SK-N-SH (cell line): ENCODE measurements around the gene LTBP1. TPM values are rescaled to one million over a fixed set of nuclear protein-coding genes. Genes with fewer than 3 reads are reported as not detected.

Experiments
- CTCF ChIA-PET: fragments of 300-600, 350-600 bp; formaldehyde crosslinking; extraction: SDS; loops from one replicate; lab custom pipeline; 2021; lab: Yijun Ruan, JAX
- POLR2A ChIA-PET: fragments of 350-600 bp; sonication (Branson Sonifier 250); formaldehyde crosslinking; extraction: SDS; loops from one replicate; lab custom pipeline; 2020; ENCODE audit warnings: antibody characterized with exemption, inconsistent platforms; lab: Yijun Ruan, JAX
- DNase-seq: peaks from one replicate; pipeline ENCODE4 v3.0.0; 2012
- H2AFZ ChIP-seq: fragments of 200-600 bp; sonication (generic); 2 replicates; pipeline ENCODE4 v1.8.1; 2016; ENCODE audit warnings: antibody characterized with exemption, mild to moderate bottlenecking, low read depth
- H3F3A ChIP-seq: fragments of 200-600 bp; sonication (generic); replicated peaks from 2 replicates; pipeline ENCODE3; 2016; ENCODE audit warnings: antibody characterized with exemption, mild to moderate bottlenecking; ENCODE audit not compliant: insufficient read depth
- H3K27ac ChIP-seq, 2 experiments: fragments of 200-500 bp in 1 of 2; fragments of 200-600 bp in 1 of 2; sonication (Bioruptor generic) in 1 of 2; sonication (generic), shearing (Covaris generic) in 1 of 2; 2 replicates each; pipeline versions ENCODE4 v1.5.1 to v1.6.1; 2014 to 2016; ENCODE audit warnings: low read depth in 2 of 2, inconsistent platforms in 1 of 2, low read length in 1 of 2, mild to moderate bottlenecking in 1 of 2, mixed read lengths in 1 of 2
- H3K27me3 ChIP-seq: fragments of 200-600 bp; sonication (generic), shearing (Covaris generic); 2 replicates; pipeline ENCODE4 v1.6.1; 2016; ENCODE audit warnings: mixed run types; ENCODE audit not compliant: insufficient read depth
- H3K36me3 ChIP-seq, 2 experiments: fragments of 200-500 bp in 1 of 2; fragments of 200-600 bp in 1 of 2; sonication (Bioruptor generic) in 1 of 2; sonication (generic) in 1 of 2; replicated peaks in 1 of 2; 2 replicates each; pipeline versions ENCODE3 to v1.5.1; 2014 to 2016; ENCODE audit warnings: low read length in 1 of 2, mild to moderate bottlenecking in 1 of 2; ENCODE audit not compliant: insufficient read depth in 2 of 2, control insufficient read depth in 1 of 2
- H3K4me1 ChIP-seq, 2 experiments: fragments of 200-500 bp in 1 of 2; fragments of 200-600 bp in 1 of 2; sonication (Bioruptor generic) in 1 of 2; sonication (generic), shearing (Covaris generic) in 1 of 2; 2 replicates each; pipeline versions ENCODE4 v1.5.1 to v1.6.1; 2014 to 2016; ENCODE audit warnings: low read depth in 1 of 2, low read length in 1 of 2, mixed run types in 1 of 2; ENCODE audit not compliant: insufficient read depth in 2 of 2, control insufficient read depth in 1 of 2
- H3K4me2 ChIP-seq: fragments of 200-600 bp; sonication (generic), shearing (Covaris generic); 2 replicates; pipeline ENCODE4 v1.6.1; 2017; ENCODE audit warnings: mixed run types
- H3K4me3 ChIP-seq, 2 experiments: fragments of 200-500 bp in 1 of 2; fragments of 200-600 bp in 1 of 2; sonication (Bioruptor generic) in 1 of 2; sonication (generic), shearing (Covaris generic) in 1 of 2; 2 replicates each; pipeline versions ENCODE4 v1.5.1 to v1.8.1; 2014 to 2016; ENCODE audit warnings: low read depth in 2 of 2, inconsistent platforms in 1 of 2, low read length in 1 of 2, mild to moderate bottlenecking in 1 of 2, mixed read lengths in 1 of 2, moderate library complexity in 1 of 2
- H3K79me2 ChIP-seq: fragments of 200-600 bp; sonication (generic); 2 replicates; pipeline ENCODE4 v1.8.1; 2017; ENCODE audit warnings: mild to moderate bottlenecking; ENCODE audit not compliant: insufficient read depth
- H3K9ac ChIP-seq: fragments of 200-600 bp; sonication (generic); 2 replicates; pipeline ENCODE4 v1.6.1; 2017; ENCODE audit warnings: mixed run types
- H3K9me2 ChIP-seq: fragments of 200-600 bp; sonication (generic); 2 replicates; pipeline ENCODE4 v1.6.1; 2017; ENCODE audit warnings: mixed run types
- H3K9me3 ChIP-seq: fragments of 200-600 bp; sonication (generic); 2 replicates; pipeline ENCODE4 v1.6.1; 2017; ENCODE audit warnings: mixed run types, mild to moderate bottlenecking, moderate library complexity
- H4K20me1 ChIP-seq: fragments of 200-600 bp; sonication (generic); 2 replicates; pipeline ENCODE4 v1.6.1; 2017; ENCODE audit warnings: mild to moderate bottlenecking, mixed run types; ENCODE audit not compliant: insufficient read depth
- CHD2 ChIP-seq: fragments of 150-350 bp; IDR thresholded peaks from 2 replicates; pipeline ENCODE4 v1.6.1; 2018; ENCODE audit warnings: low read length; ENCODE audit not compliant: partially characterized antibody
- EZH2phosphoT487 ChIP-seq: fragments of 200-600 bp; sonication (generic); IDR thresholded peaks from 2 replicates; pipeline ENCODE4 v1.6.1; 2017; ENCODE audit warnings: low read depth, mixed run types, mild to moderate bottlenecking, antibody characterized with exemption, moderate library complexity, borderline replicate concordance
- GABPA ChIP-seq: IDR thresholded peaks from 2 replicates; pipeline ENCODE4 v1.4.0; 2012; ENCODE audit warnings: low read depth, mild to moderate bottlenecking
- JUND ChIP-seq: IDR thresholded peaks from 2 replicates; pipeline ENCODE4 v1.4.0; 2012
- PBX3 ChIP-seq: IDR thresholded peaks from 2 replicates; pipeline ENCODE4; 2012
- TCF12 ChIP-seq: IDR thresholded peaks from 2 replicates; pipeline ENCODE4 v1.4.0; 2012
- TEAD4 ChIP-seq: IDR thresholded peaks from 2 replicates; pipeline ENCODE4 v1.4.0; 2012; ENCODE audit warnings: mild to moderate bottlenecking, borderline replicate concordance; ENCODE audit not compliant: insufficient read depth
- YY1 ChIP-seq: IDR thresholded peaks from 2 replicates; pipeline ENCODE4 v1.4.0; 2012; ENCODE audit warnings: low read depth, mild to moderate bottlenecking
- WGBS: methylation state at CpG from one replicate; pipeline ENCODE4 v1.1.6; 2017; ENCODE audit warnings: low lambda C conversion rate; 5-methylcytosine and 5-hydroxymethylcytosine counted together
- polyA plus RNA-seq, 3 experiments: library from polyadenylated mRNA; depleted of rRNA; stranded (reverse); fragments of >200 nt; gene quantifications; 2 replicates each; pipeline ENCODE4 v1.2.3, GENCODE V29; 2012
- TF ChIP-seq, protein P1 (sequence below): IDR thresholded peaks from 2 replicates; pipeline ENCODE4 v1.4.0; 2012; ENCODE audit warnings: low read depth, borderline replicate concordance

Gene LTBP1
- polyA plus RNA-seq, 1 of the 3 experiments (the other 2 are of a cell fraction), result 467 TPM

- TF ChIP-seq, protein P1, sequence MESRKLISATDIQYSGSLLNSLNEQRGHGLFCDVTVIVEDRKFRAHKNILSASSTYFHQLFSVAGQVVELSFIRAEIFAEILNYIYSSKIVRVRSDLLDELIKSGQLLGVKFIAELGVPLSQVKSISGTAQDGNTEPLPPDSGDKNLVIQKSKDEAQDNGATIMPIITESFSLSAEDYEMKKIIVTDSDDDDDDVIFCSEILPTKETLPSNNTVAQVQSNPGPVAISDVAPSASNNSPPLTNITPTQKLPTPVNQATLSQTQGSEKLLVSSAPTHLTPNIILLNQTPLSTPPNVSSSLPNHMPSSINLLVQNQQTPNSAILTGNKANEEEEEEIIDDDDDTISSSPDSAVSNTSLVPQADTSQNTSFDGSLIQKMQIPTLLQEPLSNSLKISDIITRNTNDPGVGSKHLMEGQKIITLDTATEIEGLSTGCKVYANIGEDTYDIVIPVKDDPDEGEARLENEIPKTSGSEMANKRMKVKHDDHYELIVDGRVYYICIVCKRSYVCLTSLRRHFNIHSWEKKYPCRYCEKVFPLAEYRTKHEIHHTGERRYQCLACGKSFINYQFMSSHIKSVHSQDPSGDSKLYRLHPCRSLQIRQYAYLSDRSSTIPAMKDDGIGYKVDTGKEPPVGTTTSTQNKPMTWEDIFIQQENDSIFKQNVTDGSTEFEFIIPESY, result no peak
- TF ChIP-seq JUND, result no peak
- TF ChIP-seq CHD2, result no peak
- no peak for TF ChIP-seq YY1
Observed at GRCh38 chr2:32938934-32939333, 7.8 kb upstream of the LTBP1 start (continued).

GRCh38 chr2:32940316-32940997 is 6.3 kb upstream of the LTBP1 start:
- DNase-seq, result no peak
- H3K27ac ChIP-seq, result no peak overlapping the region
- no peak overlapping the region for H2AFZ ChIP-seq
- no peak overlapping the region for H3K4me3 ChIP-seq
- no peaks in the 10 kb centered on the region for H4K20me1 ChIP-seq
- 82% methylated on average over 8 of the region's 8 CpGs for whole genome bisulfite sequencing
- H3K27me3 ChIP-seq, result no peaks in the 10 kb centered on the region
- no peak overlapping the region for H3K9ac ChIP-seq
- H3K4me1 ChIP-seq, result peaks cover 2 to 5% of the 10 kb centered on the region in 2 experiments; a peak in 1 of 4 replicates
- POLR2A ChIA-PET, result no interaction called here
- CTCF ChIA-PET, result no interaction called here
- H3F3A ChIP-seq, result no peaks in the 10 kb centered on the region
- H3K9me3 ChIP-seq, result no peaks in the 10 kb centered on the region
- no peaks in the 10 kb centered on the region for H3K36me3 ChIP-seq
- TF ChIP-seq EZH2phosphoT487 (no peak), GABPA (no peak), PBX3 (no peak)
- TF ChIP-seq, protein P1, result no peak
- no peaks in the 10 kb centered on the region for H3K79me2 ChIP-seq
- no peak overlapping the region for H3K4me2 ChIP-seq
- no peaks in the 10 kb centered on the region for H3K9me2 ChIP-seq

GRCh38 chr2:32941944-32942690 is 4.6 kb upstream of the LTBP1 start:
- H4K20me1 ChIP-seq, result no peaks in the 10 kb centered on the region
- TF ChIP-seq TCF12 (no peak), JUND (no peak), TEAD4 (no peak)
- WGBS, result 68% methylated on average over 8 of the region's 8 CpGs
- H3K27me3 ChIP-seq, result no peaks in the 10 kb centered on the region
- peaks cover 3% of the 10 kb centered on the region for H3F3A ChIP-seq
- CTCF ChIA-PET, result interaction anchor here (0.8 to 1.3 kb wide), 4 partner anchors 12 to 170 kb away, joined by 3 to 4 read pairs (median 3); no protein-coding TSS in a partner anchor
- H3K9ac ChIP-seq, result no peak overlapping the region
- H2AFZ ChIP-seq, result peak overlapping the region; percentile 9; the same call in 1 of the 2 replicates
- no peaks in the 10 kb centered on the region for H3K79me2 ChIP-seq
- no peaks in the 10 kb centered on the region for H3K36me3 ChIP-seq
- no peaks in the 10 kb centered on the region for H3K9me3 ChIP-seq
- POLR2A ChIA-PET, result no interaction called here
- peaks cover 5 to 7% of the 10 kb centered on the region in 2 experiments; a peak in 1 of 4 replicates for H3K4me1 ChIP-seq
- no peak overlapping the region for H3K4me2 ChIP-seq
- no peak overlapping the region for H3K4me3 ChIP-seq
- no peaks in the 10 kb centered on the region for H3K9me2 ChIP-seq
- DNase-seq, result no peak
- H3K27ac ChIP-seq, result no peak overlapping the region
